Esophagus muscularis mucosa (tissue), 4 donors: ENCODE results near the gene HPDL.

Source experiments
- CTCF ChIP-seq, 3 experiments: fragments of 200-600 bp in 2 of 3; fragments of 450-650 bp in 1 of 3; sonication (generic) in 2 of 3; IDR thresholded peaks; one replicate each; pipeline ENCODE4 v1.5.1; 2017 to 2019; ENCODE audit warnings: antibody characterized with exemption in 3 of 3, mild to moderate bottlenecking in 2 of 3, moderate library complexity in 1 of 3
- EP300 ChIP-seq: sonication (generic); formaldehyde crosslinking; IDR thresholded peaks from one replicate; pipeline ENCODE4 v1.6.1; 2017; ENCODE audit warnings: antibody characterized with exemption
- POLR2A ChIP-seq: fragments of 450-650 bp; IDR thresholded peaks from one replicate; pipeline ENCODE4 v1.6.1; 2017; ENCODE audit warnings: antibody characterized with exemption, moderate library complexity, mild to moderate bottlenecking, low read depth

GRCh38 chr1:45335855-45336324 lies 9.2 kb downstream of the HPDL start:
- no peak for TF ChIP-seq CTCF (IDR thresholded peaks at IDR 0.05)
- no peak for TF ChIP-seq POLR2A
- no peak for TF ChIP-seq EP300
